Skin epidermis (tissue), 12 donors: ENCODE results near the gene SCTR.

Source experiments
- H3K27ac ChIP-seq, 21 experiments: fragments of 200-600 bp; sonication (generic) in 11 of 21; one replicate each; pipeline ENCODE4 v1.5.0; 2020; ENCODE audit warnings: mild to moderate bottlenecking in 3 of 21, inconsistent platforms in 2 of 21, moderate library complexity in 2 of 21
- H3K4me3 ChIP-seq, 7 experiments: fragments of 200-600 bp; sonication (generic) in 2 of 7; one replicate each; pipeline ENCODE4 v1.5.0; 2020; ENCODE audit warnings: inconsistent platforms in 2 of 7, mild to moderate bottlenecking in 2 of 7, moderate library complexity in 1 of 7

SCTR gene

GRCh38 chr2:119478188-119478977 lies 45.9 kb downstream of the SCTR start:
- H3K4me3 ChIP-seq = no peak overlapping the region
- H3K27ac ChIP-seq = no peak overlapping the region

GRCh38 chr2:119477113-119477505 lies 47.2 kb downstream of the SCTR start:
- H3K27ac ChIP-seq = no peak overlapping the region
- no peak overlapping the region for H3K4me3 ChIP-seq

- H3K4me3 ChIP-seq = no peak overlapping the region
- no peak overlapping the region for H3K27ac ChIP-seq
Observed at GRCh38 chr2:119476301-119477112, 47.8 kb downstream of the SCTR start.

- H3K27ac ChIP-seq = peak overlapping the region in 1 of 21 experiments; percentile 20
- no peak overlapping the region for H3K4me3 ChIP-seq
Observed at GRCh38 chr2:119475857-119476244, 48.4 kb downstream of the SCTR start.

GRCh38 chr2:119475225-119475856 lies 48.9 kb downstream of the SCTR start:
- no peak overlapping the region for H3K27ac ChIP-seq
- no peak overlapping the region for H3K4me3 ChIP-seq

- no peak overlapping the region for H3K27ac ChIP-seq
- H3K4me3 ChIP-seq = no peak overlapping the region
Observed at GRCh38 chr2:119474371-119475224, 49.7 kb downstream of the SCTR start.

- H3K4me3 ChIP-seq = no peak overlapping the region
- H3K27ac ChIP-seq = no peak overlapping the region
Observed at GRCh38 chr2:119473621-119474370, 50.5 kb downstream of the SCTR start.

- H3K27ac ChIP-seq = no peak overlapping the region
- no peak overlapping the region for H3K4me3 ChIP-seq
Observed at GRCh38 chr2:119472749-119473148, 51.5 kb downstream of the SCTR start.

- Histone ChIP-seq H3K4me3 (no peak overlapping the region), H3K27ac (no peak overlapping the region)
Observed at GRCh38 chr2:119469661-119470297, 54.5 kb downstream of the SCTR start.

- H3K27ac ChIP-seq = no peak overlapping the region
Observed at GRCh38 chr2:119469131-119469530, 55.2 kb downstream of the SCTR start.

GRCh38 chr2:119468154-119468955 lies 55.9 kb downstream of the SCTR start:
- Histone ChIP-seq H3K4me3 (no peak overlapping the region), H3K27ac (no peak overlapping the region)

More at GRCh38 chr2:119469131-119469530, 55.2 kb downstream of the SCTR start:
- H3K4me3 ChIP-seq = no peak overlapping the region

- H3K4me3 ChIP-seq = no peak overlapping the region
- H3K27ac ChIP-seq = no peak overlapping the region
Observed at GRCh38 chr2:119466373-119466772, 57.9 kb downstream of the SCTR start.

GRCh38 chr2:119465687-119466086 lies 58.6 kb downstream of the SCTR start:
- H3K27ac ChIP-seq = no peak overlapping the region
- no peak overlapping the region for H3K4me3 ChIP-seq

- peak overlapping the region in 1 of 21 experiments; percentile 47 for H3K27ac ChIP-seq
- H3K4me3 ChIP-seq = no peak overlapping the region
Observed at GRCh38 chr2:119464981-119465380, 59.3 kb downstream of the SCTR start.

GRCh38 chr2:119463990-119464389 lies 60.3 kb downstream of the SCTR start:
- Histone ChIP-seq H3K4me3 (no peak overlapping the region), H3K27ac (peak overlapping the region in 1 of 21 experiments; percentile 1)

GRCh38 chr2:119463136-119463535 lies 61.1 kb downstream of the SCTR start:
- Histone ChIP-seq H3K4me3 (no peak overlapping the region), H3K27ac (no peak overlapping the region)

- Histone ChIP-seq H3K4me3 (no peak overlapping the region), H3K27ac (no peak overlapping the region)
Observed at GRCh38 chr2:119462574-119462973, 61.7 kb downstream of the SCTR start.

- no peak overlapping the region for H3K27ac ChIP-seq
- no peak overlapping the region for H3K4me3 ChIP-seq
Observed at GRCh38 chr2:119461811-119462210, 62.5 kb downstream of the SCTR start.
